Measurements from ENCODE around the gene ATXN3L.
"Not testable (repeated sequence)": the region's sequence is repeated elsewhere in the genome, so short reads cannot be mapped to it uniquely, and the experiment has no call there.

GRCh38 chrX:13303248-13303647 lies 16.6 kb downstream of the ATXN3L start:
- not testable (repeated sequence) for TF ChIP-seq CTCF (IDR thresholded peaks at IDR 0.05 in 4 of 5, conservative IDR thresholded peaks at IDR 0.05 in 1 of 5); POLR2A (IDR thresholded peaks at IDR 0.05)

Data from gastrocnemius medialis (tissue), 4 donors.